Mesenchymal stem cell (in vitro differentiated cells and primary cell): ENCODE results near the gene AAK1.

Experiments
- DNase-seq: peaks from one replicate; pipeline ENCODE4 v3.0.0-alpha.2; 2013
- H2AFZ ChIP-seq: one replicate; pipeline ENCODE4 v1.6.1; 2013; ENCODE audit warnings: low read depth, mild to moderate bottlenecking, control low read depth, inconsistent platforms, low read length, moderate library complexity
- H2AK5ac ChIP-seq: 2 replicates; pipeline ENCODE4 v1.6.1; 2013; ENCODE audit warnings: low read length, moderate library complexity, mild to moderate bottlenecking, inconsistent platforms; ENCODE audit not compliant: severe bottlenecking
- H2BK120ac ChIP-seq: one replicate; pipeline ENCODE4 v1.6.1; 2013; ENCODE audit warnings: low read depth, mild to moderate bottlenecking, inconsistent platforms, low read length, moderate library complexity
- H2BK12ac ChIP-seq, 2 experiments: one replicate each; pipeline ENCODE4 v1.6.1; 2013; ENCODE audit warnings: inconsistent platforms in 2 of 2, low read length in 2 of 2, mild to moderate bottlenecking in 2 of 2, moderate library complexity in 2 of 2, control low read depth in 1 of 2
- H2BK15ac ChIP-seq: one replicate; pipeline ENCODE4 v1.6.1; 2013; ENCODE audit warnings: mild to moderate bottlenecking, low read depth, inconsistent platforms; ENCODE audit not compliant: poor library complexity, severe bottlenecking
- H2BK5ac ChIP-seq: 2 replicates; pipeline ENCODE4 v1.6.1; 2013; ENCODE audit warnings: low read depth, mild to moderate bottlenecking, low read length, control low read depth, inconsistent platforms; ENCODE audit not compliant: poor library complexity, severe bottlenecking
- H3K14ac ChIP-seq, 2 experiments: one replicate each; pipeline ENCODE4 v1.6.1; 2013; ENCODE audit warnings: inconsistent platforms in 2 of 2, low read length in 2 of 2, control low read depth in 1 of 2, mild to moderate bottlenecking in 1 of 2, moderate library complexity in 1 of 2
- H3K18ac ChIP-seq, 2 experiments: one replicate each; pipeline ENCODE4 v1.6.1; 2013; ENCODE audit warnings: inconsistent platforms in 2 of 2, low read length in 2 of 2, control low read depth in 1 of 2, low read depth in 1 of 2, mild to moderate bottlenecking in 1 of 2
- H3K23ac ChIP-seq, 2 experiments: one replicate each; pipeline ENCODE4 v1.6.1; 2013; ENCODE audit warnings: inconsistent platforms in 2 of 2, low read length in 2 of 2, mild to moderate bottlenecking in 2 of 2, moderate library complexity in 2 of 2, control low read depth in 1 of 2
- H3K27ac ChIP-seq: 2 replicates; pipeline ENCODE4 v1.5.1; 2013; ENCODE audit warnings: mild to moderate bottlenecking, moderate library complexity, low read length, control low read depth, inconsistent platforms; ENCODE audit not compliant: poor library complexity, severe bottlenecking
- H3K27me3 ChIP-seq, 2 experiments: 2 replicates each; pipeline versions ENCODE4 v1.6.1 to v1.7.0; 2013; ENCODE audit warnings: low read length in 2 of 2, mild to moderate bottlenecking in 2 of 2, moderate library complexity in 2 of 2, control low read depth in 1 of 2, inconsistent platforms in 1 of 2; ENCODE audit not compliant: control insufficient read depth in 1 of 2, insufficient read depth in 1 of 2
- H3K36me3 ChIP-seq, 2 experiments: 2 replicates each; pipeline versions ENCODE4 v1.6.1 to v1.7.0; 2013; ENCODE audit warnings: low read length in 2 of 2, control low read depth in 1 of 2, inconsistent platforms in 1 of 2, low read depth in 1 of 2, mild to moderate bottlenecking in 1 of 2; ENCODE audit not compliant: insufficient read depth in 2 of 2, control insufficient read depth in 1 of 2
- H3K4ac ChIP-seq, 2 experiments: one replicate each; pipeline ENCODE4 v1.6.1; 2013; ENCODE audit warnings: inconsistent platforms in 2 of 2, low read length in 2 of 2, mild to moderate bottlenecking in 2 of 2, moderate library complexity in 2 of 2, control low read depth in 1 of 2, low read depth in 1 of 2
- H3K4me1 ChIP-seq: 2 replicates; pipeline ENCODE4 v1.6.1; 2013; ENCODE audit warnings: low read depth, low read length, control low read depth; ENCODE audit not compliant: control insufficient read depth, insufficient read depth
- H3K4me2 ChIP-seq: 2 replicates; pipeline ENCODE4 v1.6.1; 2013; ENCODE audit warnings: low read length, mild to moderate bottlenecking, inconsistent platforms; ENCODE audit not compliant: poor library complexity, severe bottlenecking
- H3K4me3 ChIP-seq, 2 experiments: 2 replicates each; pipeline versions ENCODE4 v1.5.1 to v1.7.0; 2013; ENCODE audit warnings: low read length in 2 of 2, mild to moderate bottlenecking in 2 of 2, control low read depth in 1 of 2, low read depth in 1 of 2; ENCODE audit not compliant: insufficient read depth in 1 of 2
- H3K79me1 ChIP-seq: replicated peaks from 2 replicates; pipeline ENCODE4 v1.6.1; 2013; ENCODE audit warnings: mild to moderate bottlenecking, control low read depth, low read length, inconsistent platforms; ENCODE audit not compliant: poor library complexity, severe bottlenecking
- H3K9ac ChIP-seq: 2 replicates; pipeline ENCODE4 v1.7.0; 2013; ENCODE audit warnings: mild to moderate bottlenecking, low read length, moderate library complexity
- H3K9me3 ChIP-seq: 2 replicates; pipeline ENCODE4 v1.7.0; 2013; ENCODE audit warnings: mild to moderate bottlenecking, low read length; ENCODE audit not compliant: control insufficient read depth
- H4K8ac ChIP-seq: one replicate; pipeline ENCODE4 v1.6.1; 2013; ENCODE audit warnings: inconsistent platforms, mild to moderate bottlenecking, low read length, moderate library complexity
- H4K91ac ChIP-seq: one replicate; pipeline ENCODE4 v1.6.1; 2013; ENCODE audit warnings: mild to moderate bottlenecking, low read length, inconsistent platforms
- WGBS: methylation state at CpG from one replicate; pipeline ENCODE4 v1.1.7; 2013; ENCODE audit warnings: mixed read lengths; 5-methylcytosine and 5-hydroxymethylcytosine counted together

The AAK1 gene

GRCh38 chr2:69512446-69512845, 131.1 kb downstream of the AAK1 start:
- H2AFZ ChIP-seq, result no peak overlapping the region
- H4K8ac ChIP-seq, result no peak overlapping the region
- no peak overlapping the region for H2BK120ac ChIP-seq
- H3K27me3 ChIP-seq, result no peaks in the 10 kb centered on the region
- H3K4me3 ChIP-seq, result no peak overlapping the region
- H3K18ac ChIP-seq, result no peak overlapping the region
- no peak overlapping the region for H3K23ac ChIP-seq
- H3K14ac ChIP-seq, result no peak overlapping the region
- no peak overlapping the region for H3K4me2 ChIP-seq
- H3K27ac ChIP-seq, result no peak overlapping the region
- H3K4me1 ChIP-seq, result peaks cover 8% of the 10 kb centered on the region
- 78% methylated on average over 2 of the region's 3 CpGs for WGBS
- H4K91ac ChIP-seq, result no peak overlapping the region
- peaks cover 19 to 91% of the 10 kb centered on the region in 2 experiments for H3K36me3 ChIP-seq
- H2AK5ac ChIP-seq, result no peak overlapping the region
- H2BK5ac ChIP-seq, result no peak overlapping the region
- H3K9me3 ChIP-seq, result no peaks in the 10 kb centered on the region
- no peak overlapping the region for H3K9ac ChIP-seq
- H3K4ac ChIP-seq, result no peak overlapping the region
- H2BK15ac ChIP-seq, result no peak overlapping the region
- no peak for DNase-seq
- no peak overlapping the region for H2BK12ac ChIP-seq
- H3K79me1 ChIP-seq, result peaks cover 12% of the 10 kb centered on the region

- Histone ChIP-seq H4K8ac (no peak overlapping the region), H3K36me3 (peaks cover 21 to 93% of the 10 kb centered on the region in 2 experiments), H3K9me3 (no peaks in the 10 kb centered on the region), H3K14ac (no peak overlapping the region), H2BK120ac (no peak overlapping the region), H3K4me2 (no peak overlapping the region), H2BK5ac (no peak overlapping the region), H3K4ac (no peak overlapping the region), H4K91ac (no peak overlapping the region), H2AK5ac (no peak overlapping the region), H2BK12ac (no peak overlapping the region), H3K4me1 (peaks cover 7% of the 10 kb centered on the region), H2AFZ (no peak overlapping the region), H3K27me3 (no peaks in the 10 kb centered on the region), H2BK15ac (no peak overlapping the region), H3K4me3 (no peak overlapping the region), H3K79me1 (peaks cover 19% of the 10 kb centered on the region), H3K23ac (no peak overlapping the region), H3K18ac (no peak overlapping the region), H3K27ac (no peak overlapping the region), H3K9ac (no peak overlapping the region)
- no peak for DNase-seq
- WGBS, result no CpG with 5 or more reads among the region's 2 CpGs
Observed at GRCh38 chr2:69510204-69510603, 133.3 kb downstream of the AAK1 start.

- Histone ChIP-seq H4K91ac (no peak overlapping the region), H2BK5ac (no peak overlapping the region)
- WGBS, result 97% methylated on average over 5 of the region's 7 CpGs
Observed at GRCh38 chr2:69509750-69510140, 133.8 kb downstream of the AAK1 start.

GRCh38 chr2:69509011-69509749, 134.4 kb downstream of the AAK1 start:
- Histone ChIP-seq H3K9ac (no peak overlapping the region), H3K36me3 (peaks cover 25 to 96% of the 10 kb centered on the region in 2 experiments), H3K4me1 (peaks cover under 1% of the 10 kb centered on the region), H3K4me2 (no peak overlapping the region), H3K4me3 (no peak overlapping the region), H3K27ac (no peak overlapping the region), H3K14ac (peak overlapping the region in 1 of 2 experiments; percentile 27), H2BK12ac (no peak overlapping the region), H3K27me3 (no peaks in the 10 kb centered on the region), H2AFZ (no peak overlapping the region), H3K4ac (no peak overlapping the region), H4K91ac (no peak overlapping the region), H3K79me1 (peaks cover 19% of the 10 kb centered on the region), H3K9me3 (no peaks in the 10 kb centered on the region), H4K8ac (no peak overlapping the region), H3K23ac (no peak overlapping the region), H3K18ac (no peak overlapping the region), H2BK5ac (no peak overlapping the region), H2AK5ac (no peak overlapping the region), H2BK120ac (no peak overlapping the region), H2BK15ac (no peak overlapping the region)
- 95% methylated on average over 5 of the region's 7 CpGs for WGBS
- no peak for DNase-seq

More at GRCh38 chr2:69509750-69510140, 133.8 kb downstream of the AAK1 start:
- Histone ChIP-seq H3K4ac (no peak overlapping the region), H3K9me3 (no peaks in the 10 kb centered on the region), H3K14ac (no peak overlapping the region), H3K27me3 (no peaks in the 10 kb centered on the region), H3K18ac (no peak overlapping the region), H2AFZ (no peak overlapping the region), H3K27ac (no peak overlapping the region), H3K4me1 (peaks cover 5% of the 10 kb centered on the region), H3K23ac (no peak overlapping the region), H3K36me3 (peaks cover 21 to 96% of the 10 kb centered on the region in 2 experiments), H2BK12ac (no peak overlapping the region), H3K4me2 (no peak overlapping the region), H3K79me1 (peaks cover 19% of the 10 kb centered on the region), H3K4me3 (no peak overlapping the region), H2BK120ac (no peak overlapping the region), H2BK15ac (no peak overlapping the region), H3K9ac (no peak overlapping the region), H4K8ac (no peak overlapping the region), H2AK5ac (no peak overlapping the region)
- no peak for DNase-seq
